Upper lobe of left lung (tissue), 4 donors: ENCODE data around the gene TRAPPC5.

Experiments used
- EP300 ChIP-seq, 4 donors: sonication (generic); formaldehyde crosslinking; IDR thresholded peaks; one replicate each; pipeline ENCODE4 v1.5.1; 2017; ENCODE audit warnings: antibody characterized with exemption in 4 of 4, control low read depth in 2 of 4
- TF ChIP-seq, protein P1 (sequence below), 6 experiments: fragments of 450-650 bp in 4 of 6; fragments of 200-600 bp in 2 of 6; sonication (generic) in 2 of 6; IDR thresholded peaks; one replicate each; pipeline ENCODE4 v1.5.1; 2016 to 2019; ENCODE audit warnings: antibody characterized with exemption in 6 of 6

DNA sequence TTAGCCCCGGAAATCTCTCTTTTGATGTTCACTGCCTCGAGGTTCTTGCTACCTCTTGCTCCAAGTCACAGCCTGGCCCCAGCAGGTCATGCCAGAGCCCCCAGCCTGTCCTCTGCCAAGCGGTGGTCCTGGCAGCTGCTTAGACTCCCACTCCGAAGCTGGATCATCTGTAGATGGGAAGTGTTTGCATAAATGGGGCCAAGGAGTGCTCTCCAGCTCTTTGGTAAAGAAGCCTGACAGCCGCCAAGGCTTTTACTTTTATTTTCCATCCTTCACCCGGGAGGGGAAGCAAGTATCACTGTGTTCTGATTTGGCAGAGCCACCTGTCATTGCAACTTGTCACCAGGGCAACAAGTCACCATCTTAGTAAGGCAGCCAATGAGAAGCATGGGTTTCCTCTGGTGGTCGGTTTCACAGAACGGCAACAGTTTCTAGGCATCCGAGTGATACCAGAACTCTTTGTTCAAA lies 22.4 kb upstream of the TRAPPC5 start:
- TF ChIP-seq, protein P1, sequence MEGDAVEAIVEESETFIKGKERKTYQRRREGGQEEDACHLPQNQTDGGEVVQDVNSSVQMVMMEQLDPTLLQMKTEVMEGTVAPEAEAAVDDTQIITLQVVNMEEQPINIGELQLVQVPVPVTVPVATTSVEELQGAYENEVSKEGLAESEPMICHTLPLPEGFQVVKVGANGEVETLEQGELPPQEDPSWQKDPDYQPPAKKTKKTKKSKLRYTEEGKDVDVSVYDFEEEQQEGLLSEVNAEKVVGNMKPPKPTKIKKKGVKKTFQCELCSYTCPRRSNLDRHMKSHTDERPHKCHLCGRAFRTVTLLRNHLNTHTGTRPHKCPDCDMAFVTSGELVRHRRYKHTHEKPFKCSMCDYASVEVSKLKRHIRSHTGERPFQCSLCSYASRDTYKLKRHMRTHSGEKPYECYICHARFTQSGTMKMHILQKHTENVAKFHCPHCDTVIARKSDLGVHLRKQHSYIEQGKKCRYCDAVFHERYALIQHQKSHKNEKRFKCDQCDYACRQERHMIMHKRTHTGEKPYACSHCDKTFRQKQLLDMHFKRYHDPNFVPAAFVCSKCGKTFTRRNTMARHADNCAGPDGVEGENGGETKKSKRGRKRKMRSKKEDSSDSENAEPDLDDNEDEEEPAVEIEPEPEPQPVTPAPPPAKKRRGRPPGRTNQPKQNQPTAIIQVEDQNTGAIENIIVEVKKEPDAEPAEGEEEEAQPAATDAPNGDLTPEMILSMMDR (IDR thresholded peaks at IDR 0.05) = no peak
- TF ChIP-seq EP300 (IDR thresholded peaks at IDR 0.05) = no peak
